Activated T-helper 9 cell treated with anti-CD3 and anti-CD28 coated beads, Interleukin-2, amount 50 U/mL, for 16 hours (primary cell): ENCODE results near the gene ERCC6L.

ENCODE experiments used
- DNase-seq: peaks from one replicate; pipeline ENCODE4 v3.0.0-alpha.2; 2020; ENCODE audit warnings: low read depth

ERCC6L gene, protein sequence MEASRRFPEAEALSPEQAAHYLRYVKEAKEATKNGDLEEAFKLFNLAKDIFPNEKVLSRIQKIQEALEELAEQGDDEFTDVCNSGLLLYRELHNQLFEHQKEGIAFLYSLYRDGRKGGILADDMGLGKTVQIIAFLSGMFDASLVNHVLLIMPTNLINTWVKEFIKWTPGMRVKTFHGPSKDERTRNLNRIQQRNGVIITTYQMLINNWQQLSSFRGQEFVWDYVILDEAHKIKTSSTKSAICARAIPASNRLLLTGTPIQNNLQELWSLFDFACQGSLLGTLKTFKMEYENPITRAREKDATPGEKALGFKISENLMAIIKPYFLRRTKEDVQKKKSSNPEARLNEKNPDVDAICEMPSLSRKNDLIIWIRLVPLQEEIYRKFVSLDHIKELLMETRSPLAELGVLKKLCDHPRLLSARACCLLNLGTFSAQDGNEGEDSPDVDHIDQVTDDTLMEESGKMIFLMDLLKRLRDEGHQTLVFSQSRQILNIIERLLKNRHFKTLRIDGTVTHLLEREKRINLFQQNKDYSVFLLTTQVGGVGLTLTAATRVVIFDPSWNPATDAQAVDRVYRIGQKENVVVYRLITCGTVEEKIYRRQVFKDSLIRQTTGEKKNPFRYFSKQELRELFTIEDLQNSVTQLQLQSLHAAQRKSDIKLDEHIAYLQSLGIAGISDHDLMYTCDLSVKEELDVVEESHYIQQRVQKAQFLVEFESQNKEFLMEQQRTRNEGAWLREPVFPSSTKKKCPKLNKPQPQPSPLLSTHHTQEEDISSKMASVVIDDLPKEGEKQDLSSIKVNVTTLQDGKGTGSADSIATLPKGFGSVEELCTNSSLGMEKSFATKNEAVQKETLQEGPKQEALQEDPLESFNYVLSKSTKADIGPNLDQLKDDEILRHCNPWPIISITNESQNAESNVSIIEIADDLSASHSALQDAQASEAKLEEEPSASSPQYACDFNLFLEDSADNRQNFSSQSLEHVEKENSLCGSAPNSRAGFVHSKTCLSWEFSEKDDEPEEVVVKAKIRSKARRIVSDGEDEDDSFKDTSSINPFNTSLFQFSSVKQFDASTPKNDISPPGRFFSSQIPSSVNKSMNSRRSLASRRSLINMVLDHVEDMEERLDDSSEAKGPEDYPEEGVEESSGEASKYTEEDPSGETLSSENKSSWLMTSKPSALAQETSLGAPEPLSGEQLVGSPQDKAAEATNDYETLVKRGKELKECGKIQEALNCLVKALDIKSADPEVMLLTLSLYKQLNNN

DNA sequence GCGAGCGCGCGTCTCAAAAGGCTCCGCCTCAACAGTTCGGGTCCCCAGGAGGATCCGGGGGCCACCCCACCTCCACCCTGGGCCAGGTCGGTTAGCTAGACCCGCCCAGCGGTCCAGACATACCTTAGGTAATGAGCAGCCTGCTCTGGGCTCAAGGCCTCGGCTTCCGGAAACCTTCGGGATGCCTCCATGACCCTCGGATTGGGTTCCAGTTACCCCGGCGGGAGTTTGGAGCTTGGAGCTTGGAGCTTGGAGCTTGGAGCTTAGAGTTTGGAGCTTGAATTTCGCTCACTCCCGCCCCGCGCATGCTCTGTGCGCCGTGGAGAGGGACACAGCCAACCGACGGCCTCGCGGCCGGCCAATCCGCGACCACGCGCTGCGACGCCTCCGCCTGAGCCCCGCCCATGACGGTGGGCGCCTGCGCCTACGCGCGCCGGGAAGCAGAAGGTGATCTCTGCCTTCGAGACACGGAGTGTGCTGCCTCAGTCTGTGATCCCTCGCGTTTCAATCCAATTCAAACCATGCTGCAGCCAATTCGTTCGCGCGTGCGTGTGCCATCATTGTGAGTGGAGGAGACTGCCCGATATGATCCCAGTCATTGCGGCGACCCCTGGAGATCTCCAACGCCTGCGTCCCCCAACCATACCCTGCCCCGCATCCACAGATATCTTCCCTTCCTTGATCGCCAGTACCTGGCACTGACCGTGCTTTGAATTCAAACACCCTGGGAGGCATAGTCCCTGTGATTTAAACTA, at the start of gene ERCC6L:
TSS of gene ERCC6L (minus strand) at position 307 of the 755 bp plus-strand sequence. CDS start at position 191, 116 bp downstream.
- DNase-seq: peak; percentile 74

DNA sequence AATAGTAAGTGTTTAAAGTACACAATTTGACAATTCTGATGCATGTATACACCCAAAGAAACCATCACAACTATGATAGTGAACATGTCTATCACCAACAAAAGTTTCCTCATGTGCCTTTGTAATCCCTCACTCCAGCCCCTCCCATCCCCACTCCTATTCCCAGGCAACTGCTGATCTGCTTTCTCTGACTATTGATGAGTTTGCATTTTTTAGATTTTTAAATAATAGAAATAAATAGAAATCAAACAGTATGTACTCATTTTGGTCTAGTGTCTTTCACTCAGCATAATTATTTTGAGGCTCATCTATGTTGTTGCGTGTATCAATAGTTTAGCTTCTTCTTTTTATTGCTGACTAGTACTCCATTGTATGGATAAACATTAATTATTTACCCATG, 43.5 kb upstream of the ERCC6L start:
- no peak for DNase-seq

DNA sequence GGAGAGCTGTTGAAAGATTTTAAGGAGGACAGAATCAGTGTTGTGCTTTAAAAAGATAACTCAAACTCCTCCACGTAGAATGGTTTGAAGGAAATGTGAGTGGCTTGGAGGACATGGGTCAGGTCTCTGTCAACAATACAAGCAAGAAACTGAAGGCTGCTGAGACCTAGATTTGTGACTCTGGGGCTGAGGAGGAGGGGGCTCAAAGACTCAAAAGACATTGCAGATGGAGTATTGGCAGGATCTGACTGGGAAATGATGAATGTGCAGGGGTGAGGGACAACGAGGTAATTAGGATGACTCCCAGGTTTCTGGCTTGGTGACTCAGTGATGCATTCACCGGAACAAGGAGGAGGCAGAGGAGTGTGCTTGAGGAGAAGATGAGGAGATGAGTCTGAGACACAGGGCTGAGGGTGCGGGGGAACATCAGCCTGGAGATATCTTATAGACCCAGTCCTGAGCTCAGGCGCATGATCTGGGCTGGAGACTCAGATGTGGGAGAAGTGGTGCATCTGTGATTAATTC, 41.6 kb upstream of the ERCC6L start:
- DNase-seq: no peak

DNA sequence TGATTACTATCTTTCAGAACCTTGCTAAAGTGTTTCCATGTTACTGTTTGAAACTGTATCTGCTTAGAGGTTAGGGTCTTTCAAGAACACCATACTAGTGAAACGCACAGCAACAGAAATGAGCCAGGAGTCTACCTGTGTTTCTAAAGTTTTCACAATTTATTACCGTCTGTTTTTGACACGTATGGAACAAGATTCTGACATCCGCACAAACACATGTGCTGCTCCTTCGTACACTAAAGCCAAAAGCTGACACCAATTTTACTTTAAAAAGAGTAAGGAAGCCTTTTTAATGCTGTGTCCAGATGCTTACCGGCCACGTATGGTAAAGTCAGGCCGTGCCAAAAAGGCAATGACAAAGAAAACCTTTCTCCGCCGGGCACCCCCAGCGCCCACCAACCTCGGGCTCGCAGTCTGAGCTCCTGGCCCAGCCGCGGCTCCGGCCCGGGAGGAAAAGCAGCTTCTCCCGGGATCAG, 37.7 kb upstream of the ERCC6L start:
- no peak for DNase-seq

DNA sequence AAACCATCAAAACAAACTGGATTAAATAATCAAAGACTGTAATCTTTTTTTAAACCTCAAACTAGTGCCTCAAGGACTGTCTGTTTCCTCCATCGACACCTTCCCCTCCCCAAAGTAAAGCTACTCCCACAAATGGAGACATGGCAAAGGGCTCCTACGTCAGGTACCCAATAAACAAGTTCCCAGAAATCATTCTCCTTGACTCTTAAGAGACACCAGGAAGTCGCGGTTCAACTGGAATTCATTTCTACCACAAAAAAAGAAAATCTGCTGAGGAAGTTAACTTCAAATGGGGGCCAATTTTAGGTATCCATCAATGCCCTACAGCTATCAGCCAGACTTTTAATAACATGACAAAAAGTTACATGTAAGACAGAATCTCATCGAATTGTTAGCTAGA, 35.7 kb upstream of the ERCC6L start:
- no peak for DNase-seq

DNA sequence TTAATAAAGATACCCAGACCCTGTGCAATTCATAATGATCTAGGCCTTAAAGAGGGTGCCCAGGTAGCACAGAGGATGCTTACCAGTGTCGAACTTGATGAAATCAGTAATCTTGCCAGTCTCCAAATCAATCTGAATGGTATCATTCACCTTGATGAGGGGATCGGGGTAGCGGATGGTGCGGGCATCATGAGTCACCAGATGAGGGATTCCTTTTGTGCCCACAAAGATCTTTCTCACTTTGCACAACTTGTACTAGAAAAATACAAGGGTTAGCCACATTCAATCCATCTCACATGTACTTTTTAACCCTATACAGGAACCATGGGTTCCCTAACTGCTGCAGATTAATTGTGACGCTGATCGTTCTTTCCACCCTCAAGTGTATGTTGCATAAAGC, 34.9 kb upstream of the ERCC6L start:
- DNase-seq: no peak

DNA sequence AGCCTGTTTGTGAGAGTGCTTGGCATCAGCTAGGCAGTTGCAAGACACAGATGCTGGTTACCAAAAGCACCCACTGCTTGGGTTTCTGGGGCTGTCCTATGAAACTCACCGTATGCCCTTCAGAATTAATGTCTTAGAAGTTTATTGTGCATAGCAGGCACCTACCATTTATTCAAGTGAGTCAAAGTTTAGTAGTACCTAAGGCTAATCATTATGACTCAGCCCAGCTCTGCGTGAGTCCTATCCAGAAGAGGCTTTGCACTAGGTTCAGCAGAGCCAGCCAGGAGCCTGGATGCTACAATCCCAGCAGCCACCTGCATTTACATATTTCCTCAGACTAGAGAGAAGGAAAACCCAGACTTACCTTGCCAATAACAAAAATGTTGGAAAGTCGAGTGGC, 34.0 kb upstream of the ERCC6L start:
- DNase-seq: no peak

DNA sequence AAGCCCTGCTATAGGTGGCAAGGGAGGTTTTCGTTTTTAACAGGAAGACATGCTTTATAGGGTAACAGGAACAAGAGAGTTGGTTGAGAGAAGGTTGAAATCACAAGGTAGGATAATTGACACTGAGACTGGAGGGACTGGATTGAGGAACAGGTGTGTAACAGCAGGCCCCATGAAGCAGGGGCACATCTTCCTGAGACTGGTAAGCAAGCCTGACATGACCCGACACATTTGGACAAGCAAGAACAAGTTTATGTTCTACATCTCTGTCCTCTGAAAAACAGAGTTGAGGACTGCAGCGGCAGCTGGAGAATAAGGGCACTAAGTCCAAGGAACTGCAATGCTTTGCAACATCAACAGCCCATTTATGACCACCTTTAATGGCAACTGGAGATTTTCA, 33.0 kb upstream of the ERCC6L start:
- DNase-seq: no peak

DNA sequence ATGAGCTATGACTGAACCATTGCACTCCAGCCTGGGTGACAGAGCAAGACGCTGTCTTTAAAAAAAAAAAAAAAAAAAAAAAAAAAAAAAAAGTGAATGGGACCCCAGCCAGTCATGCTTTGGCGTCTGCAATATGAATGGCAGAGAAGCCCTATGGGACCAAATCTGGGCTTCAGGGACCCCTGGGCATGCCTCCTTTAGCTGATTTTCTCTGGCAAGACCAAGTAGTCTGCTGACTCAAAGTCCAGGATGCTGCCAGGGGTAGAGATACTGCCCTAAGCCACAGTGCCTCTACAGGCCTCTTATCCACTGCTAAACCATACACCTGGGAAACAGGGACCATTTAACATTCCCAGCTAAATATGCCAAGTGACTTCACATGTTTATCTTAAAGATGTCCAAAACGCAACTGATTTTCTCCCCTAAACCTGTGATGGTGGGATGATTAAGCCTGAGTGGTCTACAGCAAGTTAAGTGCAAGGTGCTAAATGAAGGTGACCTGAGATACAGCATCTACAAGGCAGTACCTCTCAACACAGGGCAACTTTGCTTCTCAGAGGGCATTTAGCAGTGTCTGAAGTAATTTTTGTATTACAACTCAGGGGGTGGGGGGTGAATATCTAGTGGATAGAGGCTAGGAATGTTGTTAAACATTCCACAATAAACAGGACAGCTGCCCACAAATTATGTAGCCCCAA, 32.4 kb upstream of the ERCC6L start:
- no peak for DNase-seq

DNA sequence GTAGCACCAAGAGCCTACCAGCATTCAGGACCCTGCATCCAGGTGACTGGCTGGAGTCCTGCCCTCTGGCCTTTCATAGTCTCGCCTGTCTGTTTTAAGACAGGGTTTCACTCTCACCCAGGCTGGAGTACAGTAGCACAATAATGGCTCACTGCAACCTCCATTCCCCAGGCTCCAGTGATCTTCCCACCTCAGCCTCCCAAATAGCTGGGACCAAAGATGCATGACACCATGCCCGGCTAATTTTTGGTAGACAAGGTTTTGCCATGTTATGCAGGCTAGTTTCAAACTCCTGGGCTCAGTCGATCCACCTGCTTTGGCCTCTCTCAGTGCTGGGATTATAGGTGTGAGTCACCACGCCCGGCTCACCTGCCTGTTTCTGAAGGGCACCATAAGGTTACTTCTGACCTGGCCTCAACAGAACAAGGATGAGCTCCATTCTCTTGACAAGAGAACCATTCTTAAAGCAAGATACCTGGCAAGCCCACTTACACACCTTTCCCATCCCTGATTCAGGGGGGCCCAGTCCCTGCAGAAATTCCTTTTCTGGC, 31.6 kb upstream of the ERCC6L start:
- DNase-seq: no peak

DNA sequence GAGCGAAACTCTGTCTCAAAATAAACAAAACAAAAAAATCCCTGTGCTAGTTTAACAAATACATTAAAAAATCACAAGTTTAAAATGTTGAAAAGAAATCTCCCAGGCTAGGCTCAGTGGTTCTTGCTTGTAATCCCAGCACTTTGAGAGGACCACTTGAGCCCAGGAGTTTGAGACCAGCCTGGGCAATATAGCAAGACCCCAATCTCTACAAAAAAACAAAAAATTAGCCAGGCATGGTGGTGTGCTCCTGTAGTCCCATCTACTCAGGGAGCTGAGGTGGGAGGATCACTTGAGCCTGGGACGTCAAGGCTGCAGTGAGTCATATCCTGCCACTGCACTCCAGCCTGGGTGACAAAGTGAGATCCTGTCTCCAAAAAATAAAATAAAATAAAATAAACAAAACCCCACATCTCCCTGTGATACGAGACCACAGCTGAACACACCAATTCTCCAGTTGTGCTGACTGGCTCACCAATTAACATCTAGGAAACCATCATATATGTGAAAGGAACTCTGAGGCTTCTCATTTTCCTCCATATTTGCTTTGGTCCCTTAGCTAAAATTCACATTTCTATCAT, 30.9 kb upstream of the ERCC6L start:
- DNase-seq: no peak

DNA sequence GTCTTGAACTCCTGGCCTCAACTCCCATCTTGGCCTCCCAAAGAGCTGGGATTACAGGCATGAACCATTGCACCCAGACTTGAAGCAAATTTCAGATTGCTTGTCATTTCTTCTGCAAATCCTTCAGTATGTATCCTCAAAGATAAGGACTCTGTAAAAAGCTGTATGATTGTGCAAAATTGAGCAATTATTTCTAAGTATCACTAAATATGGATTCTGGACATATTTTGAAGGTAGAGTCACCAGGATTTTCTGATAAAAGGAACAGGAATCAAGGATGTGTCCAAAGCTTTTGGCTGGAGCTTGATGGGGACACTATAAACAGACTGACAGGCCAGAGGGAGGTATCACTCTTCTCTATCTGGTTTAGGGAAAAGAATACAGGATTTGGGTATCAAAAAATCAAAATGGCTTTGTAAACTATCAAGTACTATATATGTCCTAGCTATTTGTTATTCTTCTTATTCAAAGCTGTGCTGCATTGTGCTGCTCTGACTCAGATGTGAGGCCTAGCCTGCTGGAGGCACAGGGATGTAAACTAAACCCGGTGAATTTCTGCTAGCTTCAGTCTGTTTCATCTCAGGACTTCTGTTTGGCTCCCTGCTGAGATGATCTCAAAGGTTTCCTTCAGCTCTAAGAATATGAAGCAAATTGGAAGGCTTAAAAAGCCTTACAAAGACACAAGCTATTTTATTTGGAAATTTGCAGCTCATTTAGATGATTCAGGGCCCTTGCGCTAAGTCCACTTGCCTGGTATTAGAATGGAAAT, 30.0 kb upstream of the ERCC6L start:
- no peak for DNase-seq

DNA sequence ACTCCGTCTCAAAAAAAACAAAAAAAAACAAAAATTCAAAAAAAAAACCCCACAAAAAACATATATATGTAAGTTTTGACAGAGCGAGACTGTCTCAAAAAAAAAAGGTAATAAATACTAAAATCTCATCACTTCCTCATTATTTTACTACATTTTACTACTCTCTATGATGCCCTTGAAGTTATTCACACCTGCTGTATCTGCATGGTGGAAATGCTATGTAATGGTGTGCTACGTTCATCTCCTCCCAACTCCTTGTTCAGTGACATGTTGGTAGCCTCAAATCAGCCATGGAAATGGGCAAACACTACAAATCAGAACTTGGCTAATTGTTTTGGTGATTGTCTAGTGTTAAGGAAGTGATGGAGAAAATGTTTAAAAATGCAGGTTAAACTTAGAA, 26.4 kb upstream of the ERCC6L start:
- DNase-seq: no peak

DNA sequence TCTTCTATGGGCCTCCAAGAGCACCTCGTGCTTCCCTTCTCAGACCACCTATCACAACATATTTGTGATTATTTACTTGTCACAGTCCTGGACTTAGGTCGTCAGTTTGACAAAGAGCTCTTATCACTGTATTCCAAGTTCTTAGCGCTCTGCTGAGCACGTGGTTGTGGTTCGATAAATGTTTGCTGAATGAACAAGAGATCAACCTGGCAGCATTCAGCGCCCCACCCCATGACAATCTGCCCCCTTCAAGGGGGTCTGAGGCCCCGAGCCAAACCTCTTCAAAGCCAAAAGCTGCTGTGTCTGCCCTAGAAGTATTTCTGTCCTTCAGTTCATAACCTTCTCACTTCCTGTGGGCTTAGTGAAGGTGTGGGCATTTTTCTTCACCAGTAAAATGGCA, 23.2 kb upstream of the ERCC6L start:
- DNase-seq: no peak

DNA sequence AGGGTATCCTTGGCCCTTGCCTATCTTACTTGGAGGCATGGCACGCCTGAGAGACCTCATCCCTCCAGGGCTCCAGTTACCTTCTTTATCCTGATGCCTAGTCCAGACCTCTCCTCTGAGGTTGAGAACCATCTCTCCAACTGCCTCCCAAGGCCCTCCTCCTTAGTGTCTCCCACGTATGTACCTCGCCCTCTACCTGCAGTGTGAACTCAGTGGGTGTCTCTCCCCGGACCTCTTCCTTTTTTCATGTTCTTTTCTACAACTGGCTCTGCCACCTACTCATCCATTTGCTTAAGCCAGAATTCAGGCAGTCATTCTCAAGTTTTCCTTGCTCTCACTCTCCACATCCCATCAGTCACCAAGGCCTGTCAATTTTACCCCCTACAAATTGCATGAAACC, 21.6 kb upstream of the ERCC6L start:
- DNase-seq: no peak

DNA sequence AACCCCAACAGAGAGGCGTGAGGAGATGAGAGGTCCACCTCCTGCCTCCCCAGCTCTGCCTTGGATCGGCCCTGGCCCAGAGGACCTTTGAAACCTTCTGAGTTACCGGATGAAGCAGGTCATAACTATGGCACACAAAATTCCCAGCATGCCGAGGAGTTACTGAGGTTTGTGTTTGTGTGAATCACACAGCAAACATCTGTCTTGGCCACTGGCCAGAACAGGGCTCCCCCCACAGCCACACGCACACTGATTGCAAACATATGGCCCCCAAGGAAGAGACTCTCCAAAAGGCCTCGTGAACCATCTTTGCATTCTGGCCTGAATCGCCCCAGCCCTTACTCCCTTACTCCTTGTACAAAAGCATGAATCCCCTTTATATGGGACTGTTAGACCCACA, 19.3 kb upstream of the ERCC6L start:
- DNase-seq: no peak

DNA sequence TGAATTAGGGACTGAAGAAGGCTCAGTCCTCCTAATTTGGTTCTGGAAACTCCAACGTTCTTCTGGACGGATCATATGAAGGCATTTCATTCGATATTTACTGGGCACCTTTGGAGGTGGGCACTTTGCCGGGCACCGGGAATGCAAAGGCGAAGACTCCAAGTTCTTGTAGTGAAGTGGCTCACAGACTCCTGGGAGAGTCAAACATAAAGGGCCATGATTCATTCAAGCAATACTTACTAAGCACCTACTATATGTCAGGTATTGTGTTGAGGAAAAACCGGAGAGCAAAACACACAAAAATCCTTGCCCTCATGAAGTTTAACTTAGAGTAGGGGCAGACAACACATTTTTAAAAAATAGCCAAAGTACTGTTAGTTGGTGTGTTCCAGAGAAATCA, 17.0 kb upstream of the ERCC6L start:
- no peak for DNase-seq

DNA sequence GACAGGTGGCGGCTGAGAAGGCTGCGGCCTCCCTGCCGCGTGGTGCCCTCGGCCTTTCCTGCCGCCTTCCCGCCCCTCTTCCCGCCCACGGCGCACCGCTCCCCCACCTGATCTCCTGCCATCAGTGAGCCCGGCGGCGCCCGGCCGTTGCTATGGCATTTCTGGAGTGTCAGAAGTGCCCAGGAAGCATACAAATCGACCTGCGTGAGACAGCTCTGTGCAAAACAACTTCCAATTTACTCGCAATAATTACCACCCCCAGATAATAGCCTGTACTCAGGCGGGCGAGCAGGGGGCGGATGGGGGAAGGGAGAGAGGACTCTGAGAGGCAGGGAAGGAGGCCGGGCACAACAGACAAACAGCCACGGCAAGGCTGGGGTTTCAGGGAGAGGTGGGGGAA, 16.6 kb upstream of the ERCC6L start:
- DNase-seq: no peak

DNA sequence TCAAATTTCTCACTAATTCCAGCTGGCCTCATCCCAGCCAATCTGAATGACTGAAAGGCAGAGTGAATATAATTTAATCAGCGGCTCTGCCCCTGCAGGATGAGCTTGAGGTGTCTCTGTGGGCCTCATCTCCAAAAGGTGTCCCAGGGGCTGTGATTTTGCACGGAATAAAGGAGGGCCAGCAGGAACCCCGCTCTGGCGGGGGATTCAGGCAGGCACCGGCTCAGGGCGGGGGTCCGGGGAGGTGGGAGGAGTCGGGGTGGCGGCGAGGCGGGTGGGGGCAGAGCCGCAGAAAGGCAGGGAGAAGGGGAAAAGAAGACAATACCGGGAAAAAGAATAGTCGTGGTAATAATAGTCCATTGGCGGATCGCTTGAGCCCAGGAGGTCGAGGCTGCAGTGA, 16.0 kb upstream of the ERCC6L start:
- no peak for DNase-seq
